ENCODE data around the gene PLPP2.

Gene PLPP2

DNA sequence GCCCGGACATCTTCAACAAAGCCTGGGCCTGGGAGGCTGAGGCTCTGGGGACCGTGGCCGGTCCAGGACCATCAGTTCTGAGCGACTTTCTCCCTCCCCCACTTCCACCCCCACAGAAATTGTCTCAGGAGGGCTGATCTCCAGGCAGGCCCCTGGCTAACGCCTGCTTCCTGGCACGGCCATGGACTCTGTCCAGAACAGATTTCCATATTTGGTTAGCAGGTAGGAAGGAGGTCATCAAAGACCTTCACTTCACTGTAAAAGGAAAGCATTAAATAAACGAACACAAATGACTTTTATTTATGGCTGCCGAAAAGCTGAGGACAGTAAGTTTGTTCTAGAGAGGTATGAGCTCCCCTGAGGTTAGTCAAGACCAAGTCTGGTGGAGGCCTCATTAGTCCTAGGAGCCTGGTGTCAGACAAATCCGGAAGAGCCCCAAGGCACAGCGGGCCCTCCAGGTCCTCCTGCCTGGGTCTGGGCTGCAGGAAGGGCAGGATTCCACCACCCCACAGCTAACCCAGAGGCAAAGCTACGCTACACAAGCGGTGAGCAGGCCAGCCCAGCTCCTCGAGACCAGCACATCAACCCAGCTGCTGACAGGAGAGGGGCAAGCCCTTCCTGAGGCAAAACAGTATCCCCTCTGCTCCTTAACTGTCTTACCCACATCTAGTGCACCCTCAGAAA, 4.6 kb upstream of the PLPP2 start:
- Histone ChIP-seq H3K4me2 (ENCODE audit: low read depth, low read length) (no peak overlapping the region), H3K79me2 (ENCODE audit: low read length) (no peaks in the 10 kb centered on the region), H3K4me1 (ENCODE audit: low read length) (no peaks in the 10 kb centered on the region), H3K27me3 (replicated peaks; ENCODE audit: insufficient read depth, low read length) (peaks cover 63% of the 10 kb centered on the region), H3K4me3 (ENCODE audit: low read length) (no peak overlapping the region), H3K27ac (ENCODE audit: low read length) (no peak overlapping the region), H3K36me3 (replicated peaks; ENCODE audit: insufficient read depth, low read length) (no peaks in the 10 kb centered on the region), H3K9me2 (replicated peaks; ENCODE audit: insufficient read depth, low read length) (no peaks in the 10 kb centered on the region), H3K9ac (ENCODE audit: low read length) (no peak overlapping the region), H3K9me3 (replicated peaks; ENCODE audit: insufficient read depth, low read length) (no peaks in the 10 kb centered on the region), H2AFZ (ENCODE audit: low read length) (no peak overlapping the region), H3F3A (ENCODE audit: insufficient read depth, low read length) (no peaks in the 10 kb centered on the region), H4K20me1 (ENCODE audit: insufficient read depth, low read length) (no peaks in the 10 kb centered on the region)
- peak; percentile 4 for DNase-seq
- TF ChIP-seq, protein P1, sequence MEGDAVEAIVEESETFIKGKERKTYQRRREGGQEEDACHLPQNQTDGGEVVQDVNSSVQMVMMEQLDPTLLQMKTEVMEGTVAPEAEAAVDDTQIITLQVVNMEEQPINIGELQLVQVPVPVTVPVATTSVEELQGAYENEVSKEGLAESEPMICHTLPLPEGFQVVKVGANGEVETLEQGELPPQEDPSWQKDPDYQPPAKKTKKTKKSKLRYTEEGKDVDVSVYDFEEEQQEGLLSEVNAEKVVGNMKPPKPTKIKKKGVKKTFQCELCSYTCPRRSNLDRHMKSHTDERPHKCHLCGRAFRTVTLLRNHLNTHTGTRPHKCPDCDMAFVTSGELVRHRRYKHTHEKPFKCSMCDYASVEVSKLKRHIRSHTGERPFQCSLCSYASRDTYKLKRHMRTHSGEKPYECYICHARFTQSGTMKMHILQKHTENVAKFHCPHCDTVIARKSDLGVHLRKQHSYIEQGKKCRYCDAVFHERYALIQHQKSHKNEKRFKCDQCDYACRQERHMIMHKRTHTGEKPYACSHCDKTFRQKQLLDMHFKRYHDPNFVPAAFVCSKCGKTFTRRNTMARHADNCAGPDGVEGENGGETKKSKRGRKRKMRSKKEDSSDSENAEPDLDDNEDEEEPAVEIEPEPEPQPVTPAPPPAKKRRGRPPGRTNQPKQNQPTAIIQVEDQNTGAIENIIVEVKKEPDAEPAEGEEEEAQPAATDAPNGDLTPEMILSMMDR (IDR thresholded peaks at IDR 0.05; ENCODE audit: low read length) = no peak
- TF ChIP-seq EZH2 (optimal IDR thresholded peaks at IDR 0.05; ENCODE audit: low read depth, low read length) (no peak), EZH2phosphoT487 (IDR thresholded peaks at IDR 0.05; ENCODE audit: low read length) (no peak)

- Histone ChIP-seq H3K4me1 (ENCODE audit: low read length) (no peaks in the 10 kb centered on the region), H3K9me2 (replicated peaks; ENCODE audit: insufficient read depth, low read length) (no peaks in the 10 kb centered on the region), H3K36me3 (replicated peaks; ENCODE audit: insufficient read depth, low read length) (no peaks in the 10 kb centered on the region), H3K9ac (ENCODE audit: low read length) (no peak overlapping the region), H3K4me2 (ENCODE audit: low read depth, low read length) (peak overlapping the region; percentile 3; the same call in 1 of the 2 replicates), H3K9me3 (replicated peaks; ENCODE audit: insufficient read depth, low read length) (no peaks in the 10 kb centered on the region), H3K4me3 (ENCODE audit: low read length) (no peak overlapping the region), H3F3A (ENCODE audit: insufficient read depth, low read length) (no peaks in the 10 kb centered on the region), H3K27me3 (replicated peaks; ENCODE audit: insufficient read depth, low read length) (peaks cover 67% of the 10 kb centered on the region), H3K79me2 (ENCODE audit: low read length) (no peaks in the 10 kb centered on the region), H3K27ac (ENCODE audit: low read length) (no peak overlapping the region), H2AFZ (ENCODE audit: low read length) (no peak overlapping the region), H4K20me1 (ENCODE audit: insufficient read depth, low read length) (no peaks in the 10 kb centered on the region)
- peak; percentile 29 for DNase-seq
- no peak for TF ChIP-seq EZH2phosphoT487 (IDR thresholded peaks at IDR 0.05; ENCODE audit: low read length)
- TF ChIP-seq, protein P1 (IDR thresholded peaks at IDR 0.05; ENCODE audit: low read length) = peak; percentile 87
Measured at GRCh38 chr19:294946-295686, 3.9 kb upstream of the PLPP2 start.

GRCh38 chr19:294341-294945, 3.2 kb upstream of the PLPP2 start:
- Histone ChIP-seq H3K4me3 (ENCODE audit: low read length) (no peak overlapping the region), H2AFZ (ENCODE audit: low read length) (no peak overlapping the region)

More at GRCh38 chr19:294341-294945, 3.2 kb upstream of the PLPP2 start:
- Histone ChIP-seq H3K27me3 (replicated peaks; ENCODE audit: insufficient read depth, low read length) (peaks cover 71% of the 10 kb centered on the region), H3F3A (ENCODE audit: insufficient read depth, low read length) (no peaks in the 10 kb centered on the region), H3K9me3 (replicated peaks; ENCODE audit: insufficient read depth, low read length) (no peaks in the 10 kb centered on the region), H3K9me2 (replicated peaks; ENCODE audit: insufficient read depth, low read length) (no peaks in the 10 kb centered on the region), H3K9ac (ENCODE audit: low read length) (no peak overlapping the region), H4K20me1 (ENCODE audit: insufficient read depth, low read length) (no peaks in the 10 kb centered on the region), H3K4me2 (ENCODE audit: low read depth, low read length) (peak overlapping the region; percentile 3; the same call in 1 of the 2 replicates), H3K79me2 (ENCODE audit: low read length) (no peaks in the 10 kb centered on the region), H3K27ac (ENCODE audit: low read length) (no peak overlapping the region), H3K4me1 (ENCODE audit: low read length) (no peaks in the 10 kb centered on the region), H3K36me3 (replicated peaks; ENCODE audit: insufficient read depth, low read length) (no peaks in the 10 kb centered on the region)
- no peak for TF ChIP-seq EZH2 (optimal IDR thresholded peaks at IDR 0.05; ENCODE audit: low read depth, low read length)
- TF ChIP-seq, protein P1 (IDR thresholded peaks at IDR 0.05; ENCODE audit: low read length) = no peak
- no peak for TF ChIP-seq EZH2phosphoT487 (IDR thresholded peaks at IDR 0.05; ENCODE audit: low read length)
- peak; percentile 3 for DNase-seq
